Astrocyte of the cerebellum (primary cell): ENCODE results near the gene ZFP3.
A peak's percentile ranks its signal among the peaks of the same experiment; 100 is the strongest.

Experiments
- DNase-seq: peaks from one replicate; pipeline ENCODE4 v3.0.0-alpha.2; 2011; ENCODE audit warnings: low read depth
- H3K4me3 ChIP-seq: 2 replicates; pipeline ENCODE4 v1.5.1; 2011; ENCODE audit warnings: mild to moderate bottlenecking, low read depth, low read length, moderate library complexity
- in situ Hi-C: cut with HindIII; loops from 2 replicates; pipeline ENCODE4 v1.10.0; 2017; ENCODE audit warnings: low sequenced_read_pairs
- TF ChIP-seq, protein P1 (sequence below): IDR thresholded peaks from 2 replicates; pipeline ENCODE4 v1.5.1; 2012; ENCODE audit warnings: low read length, low read depth, moderate library complexity, mild to moderate bottlenecking; ENCODE audit errors: missing control alignments

The ZFP3 gene

DNA sequence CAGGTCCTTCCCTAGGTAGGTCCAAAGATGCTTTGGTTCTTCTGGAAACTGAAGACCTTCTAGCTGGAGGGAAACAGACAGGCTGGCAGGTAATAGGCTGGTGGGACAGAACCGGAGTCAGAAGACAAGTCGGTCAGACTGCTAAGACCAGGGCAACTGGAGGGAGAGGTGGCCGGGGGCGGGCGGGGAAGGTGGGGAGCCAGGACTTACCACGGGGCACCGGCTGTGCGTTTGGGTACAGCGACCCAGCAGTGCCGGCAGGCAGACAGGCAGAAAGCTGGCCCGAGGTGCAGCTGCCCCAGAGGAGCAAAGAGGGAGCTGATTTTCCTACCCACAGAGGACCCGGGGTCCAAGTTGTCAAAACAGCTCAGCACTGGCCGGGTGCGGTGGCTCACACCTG lies 43.6 kb upstream of the ZFP3 start:
- no peak for DNase-seq
- in situ Hi-C loops: no loop called here
- no peak overlapping the region for H3K4me3 ChIP-seq
- TF ChIP-seq, protein P1, sequence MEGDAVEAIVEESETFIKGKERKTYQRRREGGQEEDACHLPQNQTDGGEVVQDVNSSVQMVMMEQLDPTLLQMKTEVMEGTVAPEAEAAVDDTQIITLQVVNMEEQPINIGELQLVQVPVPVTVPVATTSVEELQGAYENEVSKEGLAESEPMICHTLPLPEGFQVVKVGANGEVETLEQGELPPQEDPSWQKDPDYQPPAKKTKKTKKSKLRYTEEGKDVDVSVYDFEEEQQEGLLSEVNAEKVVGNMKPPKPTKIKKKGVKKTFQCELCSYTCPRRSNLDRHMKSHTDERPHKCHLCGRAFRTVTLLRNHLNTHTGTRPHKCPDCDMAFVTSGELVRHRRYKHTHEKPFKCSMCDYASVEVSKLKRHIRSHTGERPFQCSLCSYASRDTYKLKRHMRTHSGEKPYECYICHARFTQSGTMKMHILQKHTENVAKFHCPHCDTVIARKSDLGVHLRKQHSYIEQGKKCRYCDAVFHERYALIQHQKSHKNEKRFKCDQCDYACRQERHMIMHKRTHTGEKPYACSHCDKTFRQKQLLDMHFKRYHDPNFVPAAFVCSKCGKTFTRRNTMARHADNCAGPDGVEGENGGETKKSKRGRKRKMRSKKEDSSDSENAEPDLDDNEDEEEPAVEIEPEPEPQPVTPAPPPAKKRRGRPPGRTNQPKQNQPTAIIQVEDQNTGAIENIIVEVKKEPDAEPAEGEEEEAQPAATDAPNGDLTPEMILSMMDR: no peak

DNA sequence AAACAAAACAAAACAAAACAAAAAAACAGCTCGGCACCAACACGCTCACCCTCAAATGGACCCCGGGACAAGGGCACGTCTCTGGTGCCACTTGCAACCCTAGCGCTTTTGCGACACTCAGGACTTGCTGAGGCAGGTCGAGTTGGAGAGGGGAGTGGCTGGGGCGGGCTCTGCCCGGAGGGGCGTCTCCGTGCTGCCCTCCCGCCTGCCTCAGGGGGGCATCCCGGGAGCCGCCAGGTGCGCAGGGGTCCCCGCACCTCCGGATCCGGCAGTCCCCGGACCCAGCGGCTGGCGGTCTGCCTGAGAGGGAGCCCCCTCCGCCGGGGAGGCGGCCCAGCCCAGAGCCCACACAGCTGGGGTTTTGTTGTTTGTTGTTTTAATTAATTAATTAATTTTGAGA lies 43.0 kb upstream of the ZFP3 start, which contains the start of gene SLC52A1:
TSS of gene SLC52A1 (minus strand) at position 112 of the 400 bp plus-strand sequence. CDS start 820 bp downstream, outside the sequence.
- TF ChIP-seq, protein P1: no peak
- peak within 1 kb of the TSS; percentile 18 for H3K4me3 ChIP-seq
- DNase-seq: no peak
- in situ Hi-C loops: no loop called here

DNA sequence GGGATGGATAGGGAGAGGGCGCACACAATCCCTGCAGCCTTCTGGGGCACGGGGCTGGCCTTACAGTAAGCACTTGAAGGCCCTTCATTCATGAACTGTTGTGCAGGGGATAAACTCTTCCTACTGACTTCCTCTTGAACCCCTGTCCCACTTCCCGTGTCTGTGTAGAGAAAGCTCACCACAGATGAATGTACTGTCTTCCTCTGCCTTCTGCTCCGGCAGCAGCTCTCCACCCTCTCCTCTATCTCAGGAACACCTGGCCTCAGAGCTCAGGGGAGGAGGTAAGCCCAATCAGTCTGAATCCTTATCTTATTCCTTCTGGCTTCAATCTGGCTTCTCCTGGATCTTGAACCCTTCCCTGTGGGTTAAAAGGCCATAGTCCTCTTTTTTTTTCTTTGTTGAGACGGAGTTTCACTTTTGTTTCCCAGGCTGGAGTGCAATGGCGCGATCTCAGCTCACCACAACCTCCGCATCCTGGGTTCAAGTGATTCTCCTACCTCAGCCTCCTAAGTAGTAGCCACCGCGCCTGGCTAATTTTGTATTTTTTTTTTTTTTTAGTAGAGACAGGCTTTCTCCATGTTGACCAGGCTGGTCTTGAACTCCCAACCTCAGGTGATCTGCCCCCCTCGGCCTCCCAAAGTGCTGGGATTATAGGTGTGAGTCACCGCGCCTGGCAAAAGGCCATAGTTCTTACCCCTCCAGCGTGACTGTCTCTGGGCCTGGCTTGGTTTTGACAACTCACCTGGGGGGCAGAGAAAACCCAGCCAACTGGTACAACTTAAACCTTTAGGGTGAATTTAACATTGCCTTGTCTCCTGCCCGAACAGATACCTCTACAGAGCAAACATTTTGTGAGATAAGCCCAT lies 35.9 kb upstream of the ZFP3 start:
- DNase-seq: no peak
- H3K4me3 ChIP-seq: no peak overlapping the region
- TF ChIP-seq, protein P1: no peak
- in situ Hi-C loops: no loop called here

DNA sequence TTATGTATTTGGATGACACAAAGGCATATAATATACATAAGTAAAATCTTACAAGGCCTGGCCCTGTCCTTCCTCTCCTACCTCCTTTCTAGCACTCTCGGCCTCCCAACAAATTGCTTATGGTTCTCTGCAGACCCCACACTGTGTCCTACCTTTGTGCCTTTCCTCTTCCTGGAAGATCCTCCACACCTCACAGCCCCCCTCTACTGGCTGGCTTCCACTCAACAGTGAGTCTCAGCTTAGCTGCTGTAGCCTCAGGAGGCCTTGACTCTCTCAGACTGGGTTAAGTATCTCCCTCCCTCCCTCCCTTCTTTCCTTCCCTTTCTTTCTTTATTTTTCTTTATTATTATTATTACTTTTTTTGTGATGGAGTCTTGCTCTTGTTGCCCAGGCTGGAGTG lies 34.7 kb upstream of the ZFP3 start:
- DNase-seq: no peak
- in situ Hi-C loops: no loop called here
- no peak overlapping the region for H3K4me3 ChIP-seq
- TF ChIP-seq, protein P1: no peak

DNA sequence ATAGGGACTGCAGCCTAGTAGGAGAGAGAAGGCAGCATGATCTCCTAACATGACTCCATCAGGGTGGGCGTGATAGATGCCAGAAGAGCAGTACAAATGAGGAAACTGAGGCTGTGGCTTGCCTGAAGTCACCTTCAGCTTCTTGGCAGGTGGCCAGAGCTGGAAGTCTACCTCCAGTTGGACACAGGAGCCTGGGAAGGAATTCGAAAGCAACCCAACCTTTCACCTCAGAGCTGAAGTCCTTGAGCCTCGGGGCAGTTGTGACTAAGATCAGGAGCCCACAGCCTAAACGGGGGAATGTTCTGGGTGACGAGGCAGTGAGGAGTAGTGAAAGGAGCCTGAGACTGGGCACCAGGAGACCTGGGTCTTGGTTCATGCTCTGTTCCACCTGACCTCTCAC lies 33.6 kb upstream of the ZFP3 start:
- TF ChIP-seq, protein P1: no peak
- DNase-seq: no peak
- in situ Hi-C loops: no loop called here
- H3K4me3 ChIP-seq: no peak overlapping the region

DNA sequence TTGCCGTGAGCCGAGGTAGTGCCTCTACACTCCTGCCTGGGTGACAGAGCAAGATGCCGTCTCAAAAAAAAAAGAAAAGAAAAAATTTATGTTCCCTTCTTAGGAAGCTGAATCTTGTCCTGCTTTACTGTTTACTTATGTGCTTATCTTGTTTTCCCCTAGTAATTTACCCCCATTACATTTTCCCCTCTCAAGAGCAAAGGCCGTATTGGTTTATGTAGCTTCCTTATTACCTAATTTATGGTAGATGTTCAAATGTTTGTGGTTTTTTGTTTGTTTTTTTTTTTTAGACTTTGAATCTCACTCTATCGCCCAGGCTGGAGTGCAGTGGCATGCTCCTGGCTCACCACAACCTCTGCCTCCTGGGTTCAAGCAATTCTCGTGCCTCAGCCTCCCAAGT lies 32.8 kb upstream of the ZFP3 start:
- H3K4me3 ChIP-seq: no peak overlapping the region
- no peak for DNase-seq
- TF ChIP-seq, protein P1: no peak
- in situ Hi-C loops: no loop called here
